GM12864 (cell line): ENCODE data around the gene VAV1.

ENCODE experiments used
- DNase-seq: peaks from one replicate; pipeline ENCODE4 v3.0.0-alpha.2; 2011; ENCODE audit warnings: low read depth
- H3K4me3 ChIP-seq: 2 replicates; pipeline ENCODE4 v1.5.1; 2011; ENCODE audit warnings: mild to moderate bottlenecking, low read depth, low read length, control low read depth
- TF ChIP-seq, protein P1 (sequence below): IDR thresholded peaks from 2 replicates; pipeline ENCODE4 v1.5.1; 2011; ENCODE audit warnings: low read depth, mild to moderate bottlenecking, moderate library complexity, low read length, control low read depth, inconsistent platforms; ENCODE audit errors: missing control alignments

The VAV1 gene

DNA sequence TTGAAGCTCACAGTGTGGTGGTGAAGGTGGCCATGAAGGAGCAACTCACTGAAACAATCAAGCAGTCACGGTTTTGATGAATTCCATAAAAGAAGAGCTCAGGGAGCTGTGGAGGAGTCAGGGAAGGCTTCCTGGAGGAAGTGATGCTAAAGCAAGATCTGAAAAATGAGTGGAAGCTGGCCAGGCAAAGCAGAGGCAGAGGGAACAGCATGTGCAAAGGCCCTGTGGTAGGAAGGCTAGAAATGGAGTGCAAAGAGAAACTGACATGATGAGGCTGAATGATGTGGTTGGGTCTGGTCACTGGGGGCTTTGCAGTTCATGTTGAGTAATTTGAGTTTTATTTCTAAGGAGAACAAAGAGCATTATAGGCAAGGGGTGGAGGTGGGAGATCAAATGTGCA, 121.8 kb downstream of the VAV1 start:
- no peak overlapping the region for H3K4me3 ChIP-seq
- TF ChIP-seq, protein P1, sequence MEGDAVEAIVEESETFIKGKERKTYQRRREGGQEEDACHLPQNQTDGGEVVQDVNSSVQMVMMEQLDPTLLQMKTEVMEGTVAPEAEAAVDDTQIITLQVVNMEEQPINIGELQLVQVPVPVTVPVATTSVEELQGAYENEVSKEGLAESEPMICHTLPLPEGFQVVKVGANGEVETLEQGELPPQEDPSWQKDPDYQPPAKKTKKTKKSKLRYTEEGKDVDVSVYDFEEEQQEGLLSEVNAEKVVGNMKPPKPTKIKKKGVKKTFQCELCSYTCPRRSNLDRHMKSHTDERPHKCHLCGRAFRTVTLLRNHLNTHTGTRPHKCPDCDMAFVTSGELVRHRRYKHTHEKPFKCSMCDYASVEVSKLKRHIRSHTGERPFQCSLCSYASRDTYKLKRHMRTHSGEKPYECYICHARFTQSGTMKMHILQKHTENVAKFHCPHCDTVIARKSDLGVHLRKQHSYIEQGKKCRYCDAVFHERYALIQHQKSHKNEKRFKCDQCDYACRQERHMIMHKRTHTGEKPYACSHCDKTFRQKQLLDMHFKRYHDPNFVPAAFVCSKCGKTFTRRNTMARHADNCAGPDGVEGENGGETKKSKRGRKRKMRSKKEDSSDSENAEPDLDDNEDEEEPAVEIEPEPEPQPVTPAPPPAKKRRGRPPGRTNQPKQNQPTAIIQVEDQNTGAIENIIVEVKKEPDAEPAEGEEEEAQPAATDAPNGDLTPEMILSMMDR = no peak
- DNase-seq = no peak

DNA sequence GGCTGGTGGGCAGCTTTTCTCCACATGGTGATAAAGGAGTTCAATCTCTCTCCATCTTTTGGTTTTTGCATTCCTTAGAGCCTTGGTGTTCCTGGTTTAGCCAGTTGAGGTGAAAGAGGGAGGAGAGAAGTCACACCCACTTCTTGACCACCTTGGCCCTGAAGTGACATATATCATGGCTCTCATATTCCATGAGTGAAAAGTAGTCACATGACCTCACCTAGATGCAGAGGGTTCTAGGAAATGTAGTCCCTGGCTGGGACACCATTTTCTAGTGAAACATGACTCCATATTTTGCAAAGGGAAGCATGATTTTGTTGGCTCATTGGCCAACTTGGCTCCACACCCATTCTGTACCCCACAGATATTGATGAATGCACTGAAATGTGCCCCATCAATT, 130.9 kb downstream of the VAV1 start:
- no peak overlapping the region for H3K4me3 ChIP-seq
- TF ChIP-seq, protein P1 = no peak
- no peak for DNase-seq

DNA sequence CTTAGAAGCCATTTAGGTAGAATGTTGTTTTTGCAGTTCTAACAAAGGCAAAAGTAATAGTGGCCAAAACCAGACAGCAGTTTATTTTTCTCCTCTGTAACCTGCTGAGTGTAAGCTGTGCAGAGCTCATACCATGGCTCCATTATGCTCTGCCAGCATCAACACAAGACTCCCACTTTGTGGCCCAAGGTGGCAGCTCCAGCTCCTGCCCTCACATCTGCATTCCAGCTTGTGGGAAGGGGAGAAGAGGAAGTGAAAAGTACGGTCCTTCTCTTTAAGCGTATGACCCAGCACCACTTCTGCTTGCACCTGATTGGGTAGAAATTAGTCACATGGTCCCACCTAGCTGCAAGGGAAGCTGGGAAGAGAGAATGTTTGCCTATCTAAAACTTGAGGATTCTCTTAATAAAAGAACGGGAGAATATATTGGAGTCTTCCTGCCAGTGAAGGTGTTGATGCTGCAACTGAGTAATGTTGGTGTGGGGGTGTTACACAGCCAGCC, 134.1 kb downstream of the VAV1 start:
- TF ChIP-seq, protein P1 = no peak
- DNase-seq = no peak

More for the DNA sequence above, 134.1 kb downstream of the VAV1 start:
- H3K4me3 ChIP-seq = no peak overlapping the region
